Lower lobe of right lung (tissue), 2 donors: ENCODE results near the gene ATP12A. TPM values are rescaled to one million over a fixed set of nuclear protein-coding genes. Genes with fewer than 3 reads are reported as not detected.
A peak's percentile ranks its signal among the peaks of the same experiment; 100 is the strongest.

ENCODE experiments used
- ATAC-seq, 2 donors: fragments of 200-7000 bp; cut with Tn5 transposase; one replicate each; pipeline ENCODE4 v1.9.1; 2020 to 2022; ENCODE audit warnings: mild to moderate bottlenecking in 2 of 2, moderate library complexity in 2 of 2
- DNase-seq: peaks from one replicate; pipeline ENCODE4 v3.0.0-alpha.2; 2020
- H3K27ac ChIP-seq: fragments of 200-600 bp; one replicate; pipeline ENCODE4 v1.8.0; 2022
- H3K27me3 ChIP-seq: fragments of 200-600 bp; one replicate; pipeline ENCODE4 v1.8.0; 2022; ENCODE audit warnings: low read depth
- H3K36me3 ChIP-seq: fragments of 200-600 bp; one replicate; pipeline ENCODE4 v1.8.0; 2022; ENCODE audit warnings: mild to moderate bottlenecking
- H3K4me1 ChIP-seq: fragments of 200-600 bp; one replicate; pipeline ENCODE4 v1.8.0; 2022
- H3K4me3 ChIP-seq: fragments of 200-600 bp; one replicate; pipeline ENCODE4 v1.8.0; 2022; ENCODE audit warnings: mild to moderate bottlenecking
- H3K9me3 ChIP-seq: fragments of 200-600 bp; one replicate; pipeline ENCODE4 v1.8.0; 2022
- intact Hi-C: fragments of 100-400 bp; cut with DNase I; formaldehyde crosslinking; loops from one replicate; pipeline ENCODE4 v1.11.0; 2022
- total RNA-seq: library from RNA; stranded (reverse); fragmentation: NEBNext Ultra II Directional; extraction: Animal tissue kit (Norgen Biotek cat#: 25700); gene quantifications from one replicate; pipeline ENCODE4 v1.2.1, GENCODE V29; 2021
- TF ChIP-seq, protein P1 (sequence below): fragments of 200-600 bp; IDR thresholded peaks from one replicate; pipeline ENCODE4 v1.8.0; 2022; ENCODE audit warnings: antibody characterized with exemption, mild to moderate bottlenecking
- donor health status: DM: no; HTN: yes; CAD: no; lungs with severe emphysema.

ATP12A gene
- total RNA-seq, 1 donor from 2014 or later: 1.3 TPM

GRCh38 chr13:24654741-24655140 lies 25.5 kb upstream of the ATP12A start:
- H3K4me1 ChIP-seq: no peaks in the 10 kb centered on the region
- intact Hi-C loops: no loop called here
- H3K9me3 ChIP-seq: no peaks in the 10 kb centered on the region
- no peaks in the 10 kb centered on the region for H3K27me3 ChIP-seq
- TF ChIP-seq, protein P1, sequence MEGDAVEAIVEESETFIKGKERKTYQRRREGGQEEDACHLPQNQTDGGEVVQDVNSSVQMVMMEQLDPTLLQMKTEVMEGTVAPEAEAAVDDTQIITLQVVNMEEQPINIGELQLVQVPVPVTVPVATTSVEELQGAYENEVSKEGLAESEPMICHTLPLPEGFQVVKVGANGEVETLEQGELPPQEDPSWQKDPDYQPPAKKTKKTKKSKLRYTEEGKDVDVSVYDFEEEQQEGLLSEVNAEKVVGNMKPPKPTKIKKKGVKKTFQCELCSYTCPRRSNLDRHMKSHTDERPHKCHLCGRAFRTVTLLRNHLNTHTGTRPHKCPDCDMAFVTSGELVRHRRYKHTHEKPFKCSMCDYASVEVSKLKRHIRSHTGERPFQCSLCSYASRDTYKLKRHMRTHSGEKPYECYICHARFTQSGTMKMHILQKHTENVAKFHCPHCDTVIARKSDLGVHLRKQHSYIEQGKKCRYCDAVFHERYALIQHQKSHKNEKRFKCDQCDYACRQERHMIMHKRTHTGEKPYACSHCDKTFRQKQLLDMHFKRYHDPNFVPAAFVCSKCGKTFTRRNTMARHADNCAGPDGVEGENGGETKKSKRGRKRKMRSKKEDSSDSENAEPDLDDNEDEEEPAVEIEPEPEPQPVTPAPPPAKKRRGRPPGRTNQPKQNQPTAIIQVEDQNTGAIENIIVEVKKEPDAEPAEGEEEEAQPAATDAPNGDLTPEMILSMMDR: no peak
- no peaks in the 10 kb centered on the region for H3K36me3 ChIP-seq
- H3K27ac ChIP-seq: no peak overlapping the region
- ATAC-seq: no peak
- H3K4me3 ChIP-seq: no peak overlapping the region
- DNase-seq: no peak

DNA sequence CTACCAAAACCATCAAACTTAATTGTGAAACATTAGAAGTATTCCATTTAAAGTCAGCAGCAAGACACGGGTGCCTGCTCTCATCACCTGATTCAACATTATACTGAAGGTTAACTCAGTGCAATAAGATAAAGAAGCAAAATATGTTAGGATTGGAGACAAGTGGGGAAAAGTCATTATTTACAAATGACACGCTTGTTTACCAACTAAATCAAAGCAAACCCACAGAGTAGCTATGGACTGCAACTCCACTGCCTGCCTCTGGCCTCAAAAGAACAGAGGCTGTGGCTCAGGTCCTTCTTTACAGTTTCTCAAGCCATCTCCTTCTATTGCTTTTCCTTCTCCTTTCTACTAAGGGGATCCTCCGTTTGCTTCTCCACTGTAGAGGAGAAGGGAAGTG lies 21.0 kb upstream of the ATP12A start:
- H3K36me3 ChIP-seq: no peaks in the 10 kb centered on the region
- H3K4me3 ChIP-seq: no peak overlapping the region
- no peak overlapping the region for H3K27ac ChIP-seq
- DNase-seq: no peak
- peak in 1 of 2 donors; percentile 83 for ATAC-seq
- TF ChIP-seq, protein P1: no peak
- H3K4me1 ChIP-seq: no peaks in the 10 kb centered on the region
- no peaks in the 10 kb centered on the region for H3K9me3 ChIP-seq
- H3K27me3 ChIP-seq: no peaks in the 10 kb centered on the region
- intact Hi-C loops: no loop called here

DNA sequence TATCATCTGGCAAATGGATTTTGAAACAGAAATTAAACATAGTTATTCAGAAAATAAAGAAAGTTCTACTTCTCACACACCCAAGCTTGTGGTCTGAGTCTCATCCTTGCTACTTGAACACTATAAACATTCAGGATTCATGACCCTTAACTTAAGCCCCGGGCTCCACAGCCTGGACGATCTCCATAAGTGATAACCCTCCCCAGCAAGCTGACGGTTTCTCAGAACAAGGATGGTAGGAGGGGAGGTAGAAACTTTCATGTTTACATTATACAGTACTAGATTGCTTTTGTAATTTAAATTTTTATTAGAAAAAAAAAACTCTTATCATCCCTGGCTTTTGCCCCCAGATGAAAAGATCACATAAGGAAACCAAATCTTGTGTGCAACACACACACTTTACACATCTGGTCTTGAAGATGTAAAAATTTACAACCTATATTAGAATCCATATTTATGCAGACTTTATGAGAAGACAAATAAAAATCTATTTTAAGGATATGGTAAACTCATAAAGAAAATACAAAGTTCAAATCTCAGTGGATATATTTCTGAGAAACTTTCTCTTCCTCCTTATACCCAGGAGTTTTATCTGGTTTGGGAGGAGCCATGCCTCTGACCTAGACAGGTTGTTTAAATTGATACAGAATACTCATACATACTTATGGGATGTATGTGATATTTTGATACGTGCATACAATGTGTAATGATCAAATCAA lies 20.0 kb upstream of the ATP12A start:
- TF ChIP-seq, protein P1: no peak
- no peak for DNase-seq
- Histone ChIP-seq H3K36me3 (no peaks in the 10 kb centered on the region), H3K4me3 (no peak overlapping the region), H3K4me1 (no peaks in the 10 kb centered on the region), H3K9me3 (no peaks in the 10 kb centered on the region), H3K27me3 (no peaks in the 10 kb centered on the region), H3K27ac (no peak overlapping the region)
- intact Hi-C loops: no loop called here
- no peak for ATAC-seq

GRCh38 chr13:24661713-24662112 lies 18.5 kb upstream of the ATP12A start:
- Histone ChIP-seq H3K36me3 (no peaks in the 10 kb centered on the region), H3K4me3 (no peak overlapping the region), H3K27ac (no peak overlapping the region), H3K4me1 (no peaks in the 10 kb centered on the region), H3K9me3 (no peaks in the 10 kb centered on the region), H3K27me3 (no peaks in the 10 kb centered on the region)
- intact Hi-C loops: no loop called here
- DNase-seq: no peak
- TF ChIP-seq, protein P1: no peak
- no peak for ATAC-seq

DNA sequence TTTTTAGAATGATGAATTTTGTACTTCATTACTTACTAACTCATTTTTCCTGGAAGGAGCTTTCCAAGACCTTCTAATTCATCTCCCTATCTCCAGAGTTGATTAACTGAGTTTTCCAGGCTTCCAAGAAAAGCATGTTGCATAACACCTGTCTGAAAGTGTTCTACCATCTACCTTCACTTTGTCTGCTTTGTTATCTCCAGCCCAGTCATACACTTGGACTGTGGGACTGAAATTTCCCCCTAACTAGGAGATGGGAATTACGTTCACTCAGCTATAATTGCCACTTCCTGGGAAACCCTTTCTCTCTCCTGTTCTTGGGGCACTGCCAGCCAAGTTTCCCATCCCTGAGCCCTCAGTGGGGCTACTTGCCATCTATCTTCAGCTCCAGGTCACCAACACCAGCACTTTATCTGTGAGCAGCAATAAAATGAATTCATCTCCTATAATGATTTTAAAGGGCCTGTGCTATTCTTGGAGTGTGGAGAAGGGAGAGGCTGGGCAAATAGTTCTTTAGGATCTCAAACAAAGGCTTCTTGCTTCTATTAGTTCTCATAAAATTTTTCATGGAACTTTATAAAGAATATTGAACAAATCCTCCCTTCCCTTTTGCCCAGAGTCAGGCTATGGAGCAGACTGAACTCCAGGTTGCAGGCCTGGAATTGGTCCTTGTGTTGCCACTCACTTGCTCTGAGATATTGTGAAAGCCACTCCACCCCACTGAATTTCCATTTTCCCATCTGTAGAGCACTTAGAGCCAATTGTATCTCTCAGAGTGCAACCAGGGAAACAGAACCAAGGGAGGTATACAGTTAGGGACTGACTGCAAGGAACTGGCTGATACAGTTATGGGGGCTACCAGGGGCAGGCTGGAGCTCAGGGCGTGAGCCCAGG lies 17.8 kb upstream of the ATP12A start:
- TF ChIP-seq, protein P1: no peak

More for the DNA sequence above, 17.8 kb upstream of the ATP12A start:
- Histone ChIP-seq H3K36me3 (no peaks in the 10 kb centered on the region), H3K27me3 (no peaks in the 10 kb centered on the region), H3K4me3 (no peak overlapping the region), H3K4me1 (no peaks in the 10 kb centered on the region), H3K9me3 (no peaks in the 10 kb centered on the region), H3K27ac (no peak overlapping the region)
- peak in 1 of 2 donors; percentile 71 for ATAC-seq
- intact Hi-C loops: no loop called here
- DNase-seq: no peak
